Measurements from ENCODE around the gene HOXA7. TPM values are rescaled to one million over a fixed set of nuclear protein-coding genes. Genes with fewer than 3 reads are reported as not detected.

HOXA7 gene
- total RNA-seq, 1 donor, result 3.6 TPM

- peaks cover 18% of the 10 kb centered on the region for H3K79me2 ChIP-seq (ENCODE audit: insufficient read depth, low read length)
- H3K4me1 ChIP-seq (ENCODE audit: insufficient read depth, low read length), result peaks cover 46% of the 10 kb centered on the region
- no peak overlapping the region for H2AFZ ChIP-seq (ENCODE audit: low read length)
Observed at GRCh38 chr7:27109466-27110185, 46.8 kb downstream of the HOXA7 start.

GRCh38 chr7:27108390-27109127, 47.9 kb downstream of the HOXA7 start:
- DNase-seq (ENCODE audit: insufficient read length, low spot score, missing footprints), result peak; percentile 96
- TF ChIP-seq CTCF (IDR thresholded peaks at IDR 0.05; ENCODE audit: extremely low read depth, low read depth, low read length), result no peak
- peaks cover 44% of the 10 kb centered on the region for H3K4me1 ChIP-seq (ENCODE audit: insufficient read depth, low read length)
- no peaks in the 10 kb centered on the region for H3K36me3 ChIP-seq (ENCODE audit: insufficient read depth, low read length)
- peak overlapping the region; percentile 10 for H3K4me2 ChIP-seq (ENCODE audit: insufficient read depth, low read length)
- no peak overlapping the region for H2AFZ ChIP-seq (ENCODE audit: low read length)
- H3K27me3 ChIP-seq (ENCODE audit: insufficient read depth, low read length), result no peaks in the 10 kb centered on the region
- H4K20me1 ChIP-seq (ENCODE audit: insufficient read depth, low read length), result peaks cover 5% of the 10 kb centered on the region
- no peaks in the 10 kb centered on the region for H3K9me3 ChIP-seq (ENCODE audit: low read depth, low read length)
- peaks cover 12% of the 10 kb centered on the region for H3K79me2 ChIP-seq (ENCODE audit: insufficient read depth, low read length)
- no peak overlapping the region for H3K4me3 ChIP-seq (ENCODE audit: insufficient read depth, low read length)
- no peak overlapping the region for H3K27ac ChIP-seq (ENCODE audit: low read depth, low read length)

More at GRCh38 chr7:27109466-27110185, 46.8 kb downstream of the HOXA7 start:
- H3K4me3 ChIP-seq (ENCODE audit: insufficient read depth, low read length), result no peak overlapping the region
- H3K27me3 ChIP-seq (ENCODE audit: insufficient read depth, low read length), result no peaks in the 10 kb centered on the region
- H3K4me2 ChIP-seq (ENCODE audit: insufficient read depth, low read length), result no peak overlapping the region
- H4K20me1 ChIP-seq (ENCODE audit: insufficient read depth, low read length), result peaks cover 5% of the 10 kb centered on the region
- peak; percentile 79 for DNase-seq (ENCODE audit: insufficient read length, low spot score, missing footprints)
- no peaks in the 10 kb centered on the region for H3K36me3 ChIP-seq (ENCODE audit: insufficient read depth, low read length)
- no peaks in the 10 kb centered on the region for H3K9me3 ChIP-seq (ENCODE audit: low read depth, low read length)
- no peak for TF ChIP-seq CTCF (IDR thresholded peaks at IDR 0.05; ENCODE audit: extremely low read depth, low read depth, low read length)
- no peak overlapping the region for H3K27ac ChIP-seq (ENCODE audit: low read depth, low read length)

- Histone ChIP-seq H3K4me2 (ENCODE audit: insufficient read depth, low read length) (no peak overlapping the region), H3K9me3 (ENCODE audit: low read depth, low read length) (no peaks in the 10 kb centered on the region), H4K20me1 (ENCODE audit: insufficient read depth, low read length) (peaks cover 5% of the 10 kb centered on the region), H3K4me1 (ENCODE audit: insufficient read depth, low read length) (peaks cover 39% of the 10 kb centered on the region), H3K27me3 (ENCODE audit: insufficient read depth, low read length) (no peaks in the 10 kb centered on the region), H3K79me2 (ENCODE audit: insufficient read depth, low read length) (peaks cover 11% of the 10 kb centered on the region), H3K36me3 (ENCODE audit: insufficient read depth, low read length) (no peaks in the 10 kb centered on the region), H3K27ac (ENCODE audit: low read depth, low read length) (no peak overlapping the region), H2AFZ (ENCODE audit: low read length) (no peak overlapping the region), H3K4me3 (ENCODE audit: insufficient read depth, low read length) (no peak overlapping the region)
- TF ChIP-seq CTCF (IDR thresholded peaks at IDR 0.05; ENCODE audit: extremely low read depth, low read depth, low read length), result no peak
- DNase-seq (ENCODE audit: insufficient read length, low spot score, missing footprints), result peak; percentile 81
Observed at GRCh38 chr7:27107391-27108381, 48.8 kb downstream of the HOXA7 start.
